Neural crest cell (in vitro differentiated cells): ENCODE measurements around the gene ZCCHC24. TPM values are rescaled to one million over a fixed set of nuclear protein-coding genes. Genes with fewer than 3 reads are reported as not detected.

Experiments
- DNase-seq: peaks from one replicate; pipeline ENCODE4 v3.0.0; 2021; ENCODE audit warnings: low read depth, mixed read lengths, low spot score
- H3K27ac Mint-ChIP-seq: one replicate; pipeline ENCODE4 v1.8.0; 2021; ENCODE audit warnings: mild to moderate bottlenecking, mixed read lengths; ENCODE audit not compliant: unreplicated experiment
- H3K27me3 Mint-ChIP-seq: 2 replicates; pipeline ENCODE4 v1.8.0; 2021; ENCODE audit warnings: low read depth, mild to moderate bottlenecking, mixed read lengths
- H3K36me3 Mint-ChIP-seq: 2 replicates; pipeline ENCODE4 v1.8.0; 2021; ENCODE audit warnings: low read depth, mild to moderate bottlenecking, mixed read lengths
- H3K4me1 Mint-ChIP-seq: 2 replicates; pipeline ENCODE4 v1.8.0; 2021; ENCODE audit warnings: mixed read lengths
- H3K4me3 Mint-ChIP-seq: one replicate; pipeline ENCODE4 v1.8.0; 2021; ENCODE audit warnings: mild to moderate bottlenecking, mixed read lengths
- H3K9me3 Mint-ChIP-seq: 2 replicates; pipeline ENCODE4 v1.8.0; 2021; ENCODE audit warnings: mixed read lengths
- CTCF ChIP-seq: fragments of 200-600 bp; sonication (generic); conservative IDR thresholded peaks from 2 replicates; pipeline ENCODE4 v1.5.0; 2021; ENCODE audit warnings: antibody characterized with exemption, mild to moderate bottlenecking
- total RNA-seq: library from RNA; stranded (reverse); gene quantifications from 2 replicates; pipeline ENCODE4 v1.2.1, GENCODE V29; 2021

The ZCCHC24 gene
- total RNA-seq, 1 donor from 2014 or later = 26.5 TPM

DNA sequence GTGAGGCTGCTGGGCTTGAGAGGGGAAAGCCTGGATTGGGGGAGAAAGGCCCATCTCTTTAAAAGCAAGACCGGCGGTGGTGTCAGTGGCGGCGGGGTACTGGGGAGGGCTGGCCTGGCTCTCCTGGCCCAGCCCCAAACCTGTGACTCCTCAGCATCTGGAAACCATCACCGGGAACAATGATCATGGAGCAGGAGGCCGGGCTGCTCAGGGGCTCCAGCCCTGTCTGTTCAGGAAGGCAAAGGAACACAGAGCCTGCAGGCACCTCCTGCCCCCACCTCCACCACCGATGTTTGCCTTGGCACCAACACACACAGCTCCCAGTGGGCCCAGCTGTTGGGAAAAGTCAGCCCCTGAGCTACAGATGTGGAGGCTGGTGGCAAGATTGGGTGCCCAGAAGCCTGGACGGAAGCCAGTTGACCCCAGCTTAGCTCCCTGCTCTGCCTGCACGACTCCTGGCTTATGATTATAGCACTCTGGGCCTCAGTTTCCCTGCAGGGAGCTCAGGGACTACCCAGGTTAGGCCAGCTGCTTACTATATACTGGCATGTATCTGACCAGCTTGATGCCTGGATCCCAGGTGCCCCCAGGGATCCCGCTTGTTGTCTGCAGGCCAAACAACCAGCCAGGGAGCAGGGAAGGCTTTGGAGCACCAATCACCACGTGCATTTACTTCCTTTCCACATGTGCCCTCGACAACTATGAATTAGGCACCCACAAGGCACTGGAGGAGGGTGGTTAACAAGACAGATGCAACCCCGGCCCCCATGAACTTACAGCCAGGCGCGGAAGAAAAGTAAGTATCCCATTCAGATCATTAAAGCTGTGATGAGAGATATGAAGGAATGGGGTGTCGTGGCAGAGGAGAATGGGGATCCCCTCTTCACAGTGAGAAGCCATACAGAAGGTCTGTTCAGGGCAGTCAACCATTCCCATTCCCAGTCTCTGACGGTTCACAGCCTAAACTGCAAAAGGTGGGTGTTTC is 37.3 kb downstream of the ZCCHC24 start:
- DNase-seq = no peak
- peak overlapping the region; percentile 75 for H3K27ac Mint-ChIP-seq
- H3K36me3 Mint-ChIP-seq = no peaks in the 10 kb centered on the region
- H3K4me1 Mint-ChIP-seq = peaks cover 51% of the 10 kb centered on the region
- H3K4me3 Mint-ChIP-seq = no peak overlapping the region
- no peak for TF ChIP-seq CTCF
- H3K9me3 Mint-ChIP-seq = no peaks in the 10 kb centered on the region
- H3K27me3 Mint-ChIP-seq = no peaks in the 10 kb centered on the region

- Mint-ChIP-seq H3K36me3 (no peaks in the 10 kb centered on the region), H3K27me3 (no peaks in the 10 kb centered on the region), H3K4me1 (peaks cover 58% of the 10 kb centered on the region), H3K4me3 (no peak overlapping the region), H3K9me3 (no peaks in the 10 kb centered on the region), H3K27ac (no peak overlapping the region)
- no peak for DNase-seq
- TF ChIP-seq CTCF = no peak
Observed at GRCh38 chr10:79407423-79407796, 38.0 kb downstream of the ZCCHC24 start.

DNA sequence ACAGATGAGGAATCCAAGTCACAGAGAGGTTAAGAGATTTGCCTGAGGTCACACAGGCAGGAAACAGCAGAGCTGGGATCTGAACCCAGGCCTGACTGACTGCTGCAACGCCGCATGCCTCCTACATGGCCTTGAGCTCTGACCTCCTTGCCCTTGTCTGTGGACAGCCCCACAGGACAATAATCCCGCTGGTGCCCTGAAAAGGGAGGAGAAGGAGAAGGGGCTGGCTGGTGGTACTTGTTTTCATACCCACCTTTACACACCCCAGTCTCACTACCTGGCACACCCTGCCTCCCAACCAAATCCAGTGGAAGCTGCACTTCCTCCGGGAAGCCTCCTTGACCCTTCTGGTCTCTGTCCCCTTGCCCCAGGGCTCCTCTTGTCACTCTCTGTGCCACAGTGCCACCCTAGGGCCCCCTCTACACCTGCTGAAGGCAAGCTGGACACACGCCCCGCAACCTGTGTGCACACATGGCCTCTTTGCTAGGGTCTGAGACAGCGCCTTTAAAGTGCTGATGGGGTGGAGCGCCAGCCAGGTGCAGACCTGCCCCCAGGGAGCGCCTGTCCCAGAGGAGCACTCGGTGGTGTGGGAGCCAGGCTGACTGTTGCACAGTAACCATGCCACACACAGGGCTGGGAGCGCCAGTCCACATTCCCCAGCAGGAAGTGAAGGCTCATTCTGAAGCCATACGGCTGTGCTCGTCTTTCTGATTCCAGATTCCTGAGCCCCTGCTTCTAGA is 38.6 kb downstream of the ZCCHC24 start:
- no peaks in the 10 kb centered on the region for H3K36me3 Mint-ChIP-seq
- peaks cover 59% of the 10 kb centered on the region for H3K4me1 Mint-ChIP-seq
- DNase-seq = no peak
- H3K4me3 Mint-ChIP-seq = peak overlapping the region; percentile 59
- H3K27me3 Mint-ChIP-seq = no peaks in the 10 kb centered on the region
- TF ChIP-seq CTCF = no peak
- H3K27ac Mint-ChIP-seq = no peak overlapping the region
- H3K9me3 Mint-ChIP-seq = no peaks in the 10 kb centered on the region

GRCh38 chr10:79405995-79406515 is 39.4 kb downstream of the ZCCHC24 start:
- H3K27me3 Mint-ChIP-seq = no peaks in the 10 kb centered on the region
- DNase-seq = no peak
- H3K27ac Mint-ChIP-seq = peak overlapping the region; percentile 12
- no peaks in the 10 kb centered on the region for H3K9me3 Mint-ChIP-seq
- H3K36me3 Mint-ChIP-seq = no peaks in the 10 kb centered on the region
- TF ChIP-seq CTCF = no peak
- H3K4me3 Mint-ChIP-seq = peak overlapping the region; percentile 13
- peaks cover 67% of the 10 kb centered on the region for H3K4me1 Mint-ChIP-seq

- no peak for DNase-seq
- TF ChIP-seq CTCF = no peak
- H3K9me3 Mint-ChIP-seq = no peaks in the 10 kb centered on the region
- H3K36me3 Mint-ChIP-seq = no peaks in the 10 kb centered on the region
- H3K27ac Mint-ChIP-seq = peak overlapping the region; percentile 95
- H3K4me3 Mint-ChIP-seq = peak overlapping the region; percentile 44
- H3K27me3 Mint-ChIP-seq = no peaks in the 10 kb centered on the region
- peaks cover 72% of the 10 kb centered on the region for H3K4me1 Mint-ChIP-seq
Observed at GRCh38 chr10:79405221-79405994, 40.0 kb downstream of the ZCCHC24 start.
